Nucleus accumbens (tissue), 56 donors: ENCODE measurements around the gene BRD1.

ENCODE experiments used
- DNase-seq, 56 donors: peaks; one replicate each; lab custom pipeline; 2025; lab: John Stamatoyannopoulos, UW

The BRD1 gene

DNA sequence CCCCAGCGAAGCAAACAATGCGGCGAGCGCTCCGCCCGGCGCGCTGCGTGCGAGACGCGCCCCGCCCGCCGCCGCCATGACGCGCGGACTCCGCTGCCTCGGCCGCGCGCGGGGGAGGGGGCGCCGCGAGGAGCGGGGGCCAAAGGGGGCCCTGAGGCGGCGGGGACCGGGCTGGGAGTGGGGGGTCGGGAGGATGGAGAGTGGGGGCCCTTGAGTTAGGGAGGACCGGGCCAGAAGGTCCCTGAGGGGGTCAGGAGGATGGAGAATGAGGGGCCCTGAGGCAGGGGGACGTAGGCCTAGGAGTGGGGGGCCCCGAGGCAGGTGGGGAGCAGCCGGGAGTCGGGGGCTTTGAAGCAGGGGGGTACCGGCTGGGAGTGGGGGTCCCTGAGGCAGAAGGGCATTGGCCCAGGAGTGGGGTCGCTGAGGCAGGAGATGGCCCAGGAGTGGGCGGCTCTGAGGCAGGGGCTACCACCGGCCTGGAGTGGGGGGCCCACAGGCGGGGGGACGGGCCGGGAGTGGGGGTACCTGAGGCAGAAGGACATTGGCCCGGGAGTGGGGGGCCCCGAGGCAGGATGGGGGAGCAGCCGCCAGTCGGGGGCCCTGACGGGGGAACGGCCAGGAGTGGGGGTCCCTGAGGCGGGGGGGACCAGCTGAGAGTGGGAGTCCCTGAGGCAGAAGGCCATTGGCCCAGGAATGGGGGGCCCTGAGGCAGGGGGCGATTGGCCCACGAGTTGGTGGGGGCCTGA, at the start of gene BRD1:
TSS of gene BRD1 (minus strand) at position 21 of the 746 bp plus-strand sequence. CDS start 3,556 bp downstream, outside the sequence.
- DNase-seq, result peak in 24 of 56 donors; percentile 6 to 73 (median 25)

DNA sequence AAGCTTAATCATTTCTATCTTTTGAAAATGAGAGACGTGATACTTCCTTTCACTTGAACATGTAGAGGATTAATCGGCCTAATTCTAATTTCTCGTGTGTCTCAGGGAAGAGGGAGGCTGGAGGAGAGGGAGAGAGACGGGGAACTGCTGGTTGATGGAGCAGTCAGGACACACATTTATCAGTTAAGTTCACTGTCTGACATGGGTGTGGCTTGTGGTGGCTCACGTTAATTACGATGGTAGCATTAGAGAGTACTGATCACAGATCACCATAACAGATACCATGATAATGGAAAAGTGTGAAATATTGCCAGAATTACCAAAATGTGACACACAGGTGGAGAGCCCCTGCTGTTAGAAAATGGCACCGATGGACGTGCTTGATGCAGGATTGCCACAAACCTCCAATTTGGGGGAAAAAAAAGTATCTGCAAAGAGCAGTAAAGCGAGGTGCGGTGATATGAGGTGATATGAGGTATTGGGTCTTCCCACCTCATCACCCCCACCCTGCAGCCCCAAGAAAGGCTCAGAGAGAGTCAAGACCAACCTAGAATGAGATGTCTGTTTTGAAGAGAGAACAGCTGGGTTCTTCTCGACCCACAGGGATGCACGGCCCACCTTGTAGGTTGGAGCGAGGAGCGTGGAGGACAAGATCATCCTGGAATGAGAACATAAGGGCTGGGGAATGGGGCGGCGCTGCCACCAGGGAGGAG, 45.7 kb upstream of the BRD1 start:
- DNase-seq, result no peak

- DNase-seq, result no peak
Measured at GRCh38 chr22:49872347-49872746, 44.7 kb upstream of the BRD1 start.

DNA sequence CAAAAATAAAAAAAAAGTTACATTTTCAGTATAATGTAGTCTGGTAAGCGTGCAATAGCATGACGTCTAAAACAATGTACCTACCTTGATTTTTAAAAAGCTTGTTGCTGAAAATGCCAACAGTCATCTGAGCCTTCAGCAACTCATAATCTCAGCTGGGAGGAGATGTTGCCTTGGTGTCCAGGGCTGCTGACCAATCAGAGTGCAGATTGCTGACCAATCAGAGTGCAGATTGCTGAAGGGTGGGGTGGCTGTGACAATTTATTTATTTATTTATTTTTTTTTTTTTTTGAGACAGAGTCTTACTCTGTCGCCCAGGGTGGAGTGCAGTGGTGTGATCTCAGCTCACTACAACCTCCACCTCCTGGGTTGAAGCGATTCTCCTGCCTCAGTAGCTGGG, 43.8 kb upstream of the BRD1 start:
- DNase-seq, result no peak

GRCh38 chr22:49869845-49870712, 42.4 kb upstream of the BRD1 start:
- no peak for DNase-seq

DNA sequence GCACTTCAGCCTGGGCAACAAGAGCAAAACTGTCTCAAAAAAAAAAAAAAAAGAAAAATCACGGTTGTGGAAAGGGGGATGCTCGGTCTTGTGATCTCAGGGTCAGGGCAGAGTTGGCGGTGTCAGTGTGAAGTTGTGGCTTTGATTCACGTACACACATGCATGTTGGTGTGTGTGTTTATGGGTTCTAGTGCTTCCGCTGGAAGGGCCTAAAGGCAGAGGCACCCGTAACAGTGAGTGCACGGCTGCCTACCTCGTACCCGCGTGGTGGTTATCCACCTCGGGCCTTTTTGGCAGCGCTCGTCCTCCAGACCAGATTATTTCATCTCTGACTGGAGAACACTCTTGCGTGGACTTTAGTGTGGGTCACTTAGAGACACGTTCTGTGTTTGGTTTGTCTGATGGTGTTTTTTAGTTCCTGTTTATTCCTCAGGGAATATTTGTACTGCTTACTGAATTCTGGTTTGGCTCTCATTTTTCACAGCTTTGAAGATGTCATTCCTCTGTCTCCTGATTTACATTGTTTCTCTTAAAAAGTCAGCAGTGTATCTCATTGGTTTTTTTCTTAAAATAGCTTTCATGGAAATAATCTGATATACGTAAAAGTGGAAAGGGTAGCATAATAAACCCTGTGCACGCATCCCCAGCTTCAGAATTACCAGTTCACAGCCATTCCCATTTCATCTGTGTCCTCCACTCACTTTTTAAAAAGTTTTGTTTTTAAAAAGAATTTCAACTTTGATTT, 41.6 kb upstream of the BRD1 start:
- no peak for DNase-seq

DNA sequence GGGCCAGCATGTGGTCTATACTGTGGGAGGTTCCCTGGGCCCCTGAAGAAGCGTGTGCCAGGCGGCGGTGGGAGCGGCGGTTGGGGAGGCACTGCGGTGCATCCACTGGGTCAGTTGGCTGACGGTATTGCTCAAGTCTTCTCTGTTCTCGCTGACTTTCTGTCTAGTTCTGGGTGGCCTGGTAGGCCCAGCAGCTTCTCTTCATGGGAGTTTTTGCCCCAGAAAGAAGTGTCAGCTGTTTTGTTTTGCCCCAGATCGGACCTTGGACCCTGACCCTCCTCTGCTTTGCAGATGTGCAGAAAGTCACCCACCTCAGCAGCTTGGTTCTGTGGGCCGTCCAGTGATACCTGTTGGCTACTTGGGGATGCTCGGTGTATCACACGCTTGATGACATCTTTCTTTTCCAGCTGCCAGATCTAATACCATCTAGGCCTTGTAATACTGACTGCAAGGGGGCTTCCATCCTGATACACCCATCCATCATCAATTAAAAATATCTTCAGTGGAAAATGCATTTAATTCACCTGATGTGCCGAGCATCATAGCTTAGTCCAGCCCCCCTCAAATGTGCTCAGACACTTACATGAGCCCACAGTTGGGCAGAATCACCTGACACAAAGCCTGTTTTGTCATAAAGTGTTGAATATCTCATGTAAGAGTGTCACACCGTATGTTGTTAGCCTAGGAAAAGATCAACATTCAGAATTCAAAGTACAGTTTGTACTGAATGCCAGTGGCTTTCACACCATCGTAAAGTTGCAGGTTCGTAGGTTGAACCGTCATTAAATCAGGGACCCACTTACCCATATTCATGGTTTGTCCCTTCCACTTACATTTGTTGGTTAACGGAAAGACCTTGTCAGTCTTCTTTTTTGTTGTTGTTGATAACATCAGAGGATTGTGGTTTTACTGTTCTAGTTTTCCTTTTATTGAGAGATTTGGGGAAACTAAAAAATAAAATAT, 39.9 kb upstream of the BRD1 start:
- no peak for DNase-seq

- no peak for DNase-seq
Measured at GRCh38 chr22:49866646-49867045, 39.0 kb upstream of the BRD1 start.

- DNase-seq, result no peak
Measured at GRCh38 chr22:49866134-49866533, 38.5 kb upstream of the BRD1 start.

- DNase-seq, result no peak
Measured at GRCh38 chr22:49865156-49865555, 37.5 kb upstream of the BRD1 start.

- no peak for DNase-seq
Measured at GRCh38 chr22:49863931-49864330, 36.3 kb upstream of the BRD1 start.

- DNase-seq, result no peak
Measured at GRCh38 chr22:49862496-49862776, 34.8 kb upstream of the BRD1 start.

DNA sequence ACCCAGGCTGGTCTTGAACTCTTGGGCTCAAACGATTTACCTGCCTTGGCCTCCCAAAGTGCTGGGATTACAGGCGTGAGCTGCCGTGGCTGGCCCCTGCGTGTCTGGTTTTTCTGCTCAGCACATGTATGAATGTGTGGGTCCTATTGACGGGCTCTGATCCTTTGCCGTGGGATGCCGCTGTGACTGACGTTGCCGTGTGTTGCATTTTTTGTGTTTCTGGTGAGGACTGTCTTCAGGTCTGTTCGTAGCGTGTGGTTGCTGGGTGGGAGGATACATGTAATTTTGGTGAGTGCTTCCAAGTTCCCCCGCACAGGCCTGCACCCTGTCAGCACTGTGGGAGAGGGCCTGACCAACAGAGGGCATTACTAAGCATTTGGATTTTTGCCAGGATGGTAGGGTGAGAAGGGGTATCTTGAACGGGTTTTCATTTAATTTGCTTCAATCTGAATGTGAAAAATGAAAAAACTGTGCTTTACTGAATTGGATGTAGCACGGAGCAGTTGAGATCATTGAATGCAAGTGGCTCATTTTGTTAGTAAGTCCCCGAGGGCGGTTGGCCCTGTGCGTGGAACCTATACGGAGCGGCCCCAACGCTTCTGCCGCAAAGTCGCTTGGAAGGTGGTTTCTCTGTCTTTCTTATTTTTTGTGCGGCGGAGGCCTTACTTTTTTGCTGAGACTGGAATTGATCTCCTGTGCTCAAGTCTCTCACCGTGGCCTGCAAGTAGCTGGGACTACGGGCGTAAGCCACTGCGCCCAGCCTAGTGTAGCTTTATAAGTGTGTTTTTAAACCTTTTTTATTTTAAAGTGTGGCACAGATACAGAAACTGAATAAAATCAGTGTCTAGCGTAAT, 34.2 kb upstream of the BRD1 start:
- DNase-seq, result no peak

DNA sequence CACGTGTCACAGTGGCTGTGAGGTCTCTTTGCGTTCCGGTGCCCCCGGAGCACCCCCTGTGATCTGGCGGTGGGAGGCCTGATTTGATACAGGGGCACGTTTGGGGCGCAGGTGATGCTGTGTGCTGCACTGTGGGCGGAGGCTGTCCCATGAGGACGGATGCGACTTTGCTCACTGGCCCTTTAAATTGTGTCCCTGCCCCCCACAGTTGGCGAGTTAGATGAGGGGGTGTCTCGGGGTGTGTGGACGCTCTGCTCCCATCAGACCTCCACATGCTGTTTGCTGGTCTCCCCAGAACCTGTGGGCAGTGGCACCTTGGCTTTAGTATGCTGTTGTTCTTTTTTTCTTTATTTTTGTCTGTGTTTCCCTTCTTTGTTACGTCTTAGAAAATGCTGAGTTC, 31.2 kb upstream of the BRD1 start:
- no peak for DNase-seq

GRCh38 chr22:49856766-49857618, 29.3 kb upstream of the BRD1 start:
- no peak for DNase-seq

DNA sequence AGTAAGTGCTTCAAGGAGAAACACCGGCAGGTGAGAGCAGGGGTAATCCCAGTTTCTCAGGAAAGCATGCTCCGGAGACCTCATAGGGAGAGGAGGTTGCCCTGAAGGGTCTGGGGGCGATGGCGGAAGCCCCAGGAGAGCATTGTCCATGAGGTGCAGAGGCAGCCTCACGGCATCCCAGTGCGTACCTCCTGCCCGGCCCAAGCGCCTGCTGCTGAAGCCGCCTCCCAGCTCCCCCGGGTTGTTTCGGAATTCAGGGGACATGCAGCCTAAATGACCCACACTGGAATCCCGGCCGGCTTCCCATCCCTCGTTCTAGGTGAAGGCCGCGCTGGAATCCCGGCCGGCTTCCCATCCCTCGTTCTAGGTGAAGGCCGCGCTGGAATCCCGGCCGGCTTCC, 28.7 kb upstream of the BRD1 start:
- DNase-seq, result no peak

- DNase-seq, result no peak
Measured at GRCh38 chr22:49855251-49855911, 27.7 kb upstream of the BRD1 start.
